Islet precursor cell (in vitro differentiated cells): ENCODE data around the gene LCP1.

ENCODE experiments used
- DNase-seq: peaks from one replicate; pipeline ENCODE4 v3.0.0-alpha.2; 2018

The LCP1 gene

GRCh38 chr13:46126056-46126455 lies 55.9 kb downstream of the LCP1 start:
- no peak for DNase-seq

GRCh38 chr13:46124967-46125933 lies 56.7 kb downstream of the LCP1 start:
- DNase-seq, result no peak

GRCh38 chr13:46124531-46124966 lies 57.4 kb downstream of the LCP1 start:
- DNase-seq, result no peak

GRCh38 chr13:46122304-46122703 lies 59.7 kb downstream of the LCP1 start:
- DNase-seq, result no peak

GRCh38 chr13:46121597-46122163 lies 60.3 kb downstream of the LCP1 start:
- DNase-seq, result no peak

- DNase-seq, result no peak
Measured at GRCh38 chr13:46121033-46121432, 60.9 kb downstream of the LCP1 start.

- DNase-seq, result peak; percentile 76
Measured at GRCh38 chr13:46119883-46120614, 61.9 kb downstream of the LCP1 start.

GRCh38 chr13:46116653-46117502 lies 65.1 kb downstream of the LCP1 start:
- no peak for DNase-seq

- DNase-seq, result no peak
Measured at GRCh38 chr13:46114613-46115012, 67.4 kb downstream of the LCP1 start.

- peak; percentile 72 for DNase-seq
Measured at GRCh38 chr13:46113596-46113995, 68.4 kb downstream of the LCP1 start.

GRCh38 chr13:46111151-46111550 lies 70.8 kb downstream of the LCP1 start:
- no peak for DNase-seq

GRCh38 chr13:46109451-46109850 lies 72.5 kb downstream of the LCP1 start:
- no peak for DNase-seq

GRCh38 chr13:46106839-46107371 lies 75.1 kb downstream of the LCP1 start:
- DNase-seq, result no peak

GRCh38 chr13:46104868-46105267 lies 77.1 kb downstream of the LCP1 start, which contains the start of gene CPB2:
Gene CPB2, minus strand, starts transcription at chr13:46105033. Its CDS starts 24 bp downstream, at chr13:46105009.
- DNase-seq, result no peak

- no peak for DNase-seq
Measured at GRCh38 chr13:46103037-46103436, 78.9 kb downstream of the LCP1 start.

- no peak for DNase-seq
Measured at GRCh38 chr13:46102255-46102605, 79.7 kb downstream of the LCP1 start.

GRCh38 chr13:46101484-46102254 lies 80.3 kb downstream of the LCP1 start:
- DNase-seq, result no peak

GRCh38 chr13:46101002-46101401 lies 81.0 kb downstream of the LCP1 start:
- DNase-seq, result no peak

GRCh38 chr13:46100191-46100815 lies 81.7 kb downstream of the LCP1 start:
- no peak for DNase-seq

GRCh38 chr13:46097663-46098062 lies 84.3 kb downstream of the LCP1 start:
- DNase-seq, result no peak

- no peak for DNase-seq
Measured at GRCh38 chr13:46097015-46097414, 85.0 kb downstream of the LCP1 start.
